Measurements from ENCODE around the gene BAZ2A. TPM values are rescaled to one million over a fixed set of nuclear protein-coding genes. Genes with fewer than 3 reads are reported as not detected.

BAZ2A gene
- total RNA-seq, 1 experiment from 2014 or later = 131 TPM

- in situ Hi-C loops (cut with HindIII; ENCODE audit: low pct_unique_long_range_greater_than_20kb, low sequenced_read_pairs) (no loop called here), intact Hi-C loops (cut with micrococcal nuclease; ENCODE audit: unreplicated experiment) (no loop called here)
- ChIA-PET POLR2A (interaction anchor here (0.7 kb wide), 1 partner anchor 168 kb away, joined by 4 read pairs; no protein-coding TSS in a partner anchor), CTCF (interaction anchor here (0.5 kb wide), 1 partner anchor 1344 kb away, joined by 5 read pairs; no protein-coding TSS in a partner anchor)
- Histone ChIP-seq H3K9me3 (ENCODE audit: control insufficient read depth, insufficient read depth, low read depth, low read length) (no peaks in the 10 kb centered on the region), H3K27me3 (ENCODE audit: control insufficient read depth, insufficient read depth, low read length) (no peaks in the 10 kb centered on the region), H3K36me3 (ENCODE audit: control insufficient read depth, insufficient read depth, low read length) (peaks cover 14% of the 10 kb centered on the region), H3K27ac (ENCODE audit: low read length) (peak overlapping the region; percentile 96), H3K4me1 (ENCODE audit: control insufficient read depth, insufficient read depth, low read length) (peaks cover 26% of the 10 kb centered on the region), H3K4me3 (ENCODE audit: low read depth in 2 of 2, low read length in 2 of 2) (no peak overlapping the region)
- no peak for DNase-seq (ENCODE audit: low read depth, low spot score)
- no peak for TF ChIP-seq SIN3A (IDR thresholded peaks at IDR 0.05; ENCODE audit: borderline replicate concordance, insufficient read depth, low read depth, low read length)
- no peak for TF ChIP-seq TCF7L2 (IDR thresholded peaks at IDR 0.05; ENCODE audit: low read depth, low read length)
- TF ChIP-seq REST (IDR thresholded peaks at IDR 0.05; ENCODE audit: insufficient read depth in 1 of 2, low read depth in 2 of 2, low read length in 1 of 2) = no peak
- TF ChIP-seq CTCF (IDR thresholded peaks at IDR 0.05) = no peak
- no peak for TF ChIP-seq POLR2AphosphoS5 (IDR thresholded peaks at IDR 0.05; ENCODE audit: low read depth, low read length)
- BruUV-seq (replicated peaks) = no TSS peak
- no peak for ATAC-seq
Observed at GRCh38 chr12:56637621-56638020, 7.5 kb upstream of the BAZ2A start.

- peak; percentile 80 for ATAC-seq
- POLR2A ChIA-PET = interaction anchor here (0.6 kb wide), 1 partner anchor 94 kb away, joined by 9 read pairs; no protein-coding TSS in a partner anchor
- BruUV-seq (replicated peaks) = no TSS peak
Observed at GRCh38 chr12:56636675-56637540, 6.8 kb upstream of the BAZ2A start.

More at GRCh38 chr12:56636675-56637540, 6.8 kb upstream of the BAZ2A start:
- CTCF ChIA-PET = interaction anchor here (0.5 to 1.5 kb wide), 11 partner anchors 9 to 442 kb away, joined by 3 to 11 read pairs (median 4); partner anchors contain the start of gene ATP5F1B
- peak overlapping the region; percentile 65 to 90 for H3K4me3 ChIP-seq (ENCODE audit: low read depth in 2 of 2, low read length in 2 of 2)
- peaks cover 33% of the 10 kb centered on the region for H3K4me1 ChIP-seq (ENCODE audit: control insufficient read depth, insufficient read depth, low read length)
- DNase-seq (ENCODE audit: low read depth, low spot score) = peak; percentile 96
- TF ChIP-seq REST (IDR thresholded peaks at IDR 0.05; ENCODE audit: insufficient read depth in 1 of 2, low read depth in 2 of 2, low read length in 1 of 2) = no peak
- 0 out of 2 replicates have a peak, but pooled peaks have one; percentile 83 for TF ChIP-seq SIN3A (IDR thresholded peaks at IDR 0.05; ENCODE audit: borderline replicate concordance, insufficient read depth, low read depth, low read length)
- no peak for TF ChIP-seq TCF7L2 (IDR thresholded peaks at IDR 0.05; ENCODE audit: low read depth, low read length)
- peak; percentile 92 for TF ChIP-seq CTCF (IDR thresholded peaks at IDR 0.05)
- TF ChIP-seq POLR2AphosphoS5 (IDR thresholded peaks at IDR 0.05; ENCODE audit: low read depth, low read length) = peak; percentile 98
- H3K9me3 ChIP-seq (ENCODE audit: control insufficient read depth, insufficient read depth, low read depth, low read length) = no peaks in the 10 kb centered on the region
- peak overlapping the region; percentile 96 for H3K27ac ChIP-seq (ENCODE audit: low read length)
- in situ Hi-C loops (cut with HindIII; ENCODE audit: low pct_unique_long_range_greater_than_20kb, low sequenced_read_pairs) (no loop called here), intact Hi-C loops (cut with micrococcal nuclease; ENCODE audit: unreplicated experiment) (no loop called here)
- H3K36me3 ChIP-seq (ENCODE audit: control insufficient read depth, insufficient read depth, low read length) = peaks cover 10% of the 10 kb centered on the region
- no peaks in the 10 kb centered on the region for H3K27me3 ChIP-seq (ENCODE audit: control insufficient read depth, insufficient read depth, low read length)

Measured in Panc1 (cell line).